GM12874 (cell line): ENCODE data around the gene CAPN9.

ENCODE experiments used
- CTCF ChIP-seq: IDR thresholded peaks from 2 replicates; pipeline ENCODE4 v1.5.1; 2011; ENCODE audit warnings: low read depth, mild to moderate bottlenecking, control low read depth, low read length, moderate library complexity; ENCODE audit not compliant: insufficient read depth

CAPN9 gene

GRCh38 chr1:230713547-230713914, 33.7 kb upstream of the CAPN9 start:
- TF ChIP-seq CTCF: no peak

DNA sequence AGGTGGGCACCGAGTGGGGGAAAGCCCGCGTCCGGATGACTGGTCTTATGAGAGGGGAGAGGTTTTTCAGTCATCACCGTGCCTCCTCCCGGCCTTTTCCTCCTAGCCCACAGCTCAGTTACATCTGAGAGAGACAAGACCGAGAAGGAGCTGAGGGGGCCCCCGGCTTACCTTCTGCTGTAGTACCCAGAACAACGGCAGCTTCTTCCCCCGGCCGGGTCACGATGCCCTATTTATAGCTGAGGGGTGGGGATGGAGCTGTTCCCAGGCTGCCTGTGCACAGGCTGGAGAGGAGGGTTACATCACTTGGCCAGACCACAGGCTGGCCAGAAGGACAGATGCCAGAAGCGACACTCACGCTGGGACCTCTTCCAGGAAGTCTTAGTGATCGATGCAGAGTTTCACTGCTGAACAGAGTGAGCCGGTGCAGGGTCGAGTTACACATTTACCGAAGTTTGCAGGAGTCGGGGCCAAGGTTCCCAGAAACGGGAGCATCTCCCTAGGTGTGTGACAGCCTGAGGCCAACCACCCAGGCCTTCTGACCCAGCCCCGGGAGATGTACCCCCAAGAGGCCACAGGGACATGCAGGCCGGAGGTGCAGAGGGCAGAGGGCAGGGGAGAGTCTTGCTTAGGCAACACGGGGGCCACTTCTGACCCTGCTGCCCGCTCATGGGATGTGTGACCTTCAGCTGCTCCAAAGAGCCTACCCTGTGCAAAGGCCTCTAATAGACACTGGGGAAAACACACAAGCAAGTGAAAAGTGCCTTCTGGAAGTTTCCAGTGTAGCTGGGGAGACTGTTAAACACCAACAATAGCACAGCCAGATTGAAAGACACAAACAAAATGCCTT, 33.0 kb upstream of the CAPN9 start, which contains the start of gene AGT:
AGT (minus strand) TSS at position 208 of the 850 bp plus-strand sequence. CDS start 3,299 bp downstream, outside the sequence.
- TF ChIP-seq CTCF: no peak

GRCh38 chr1:230715510-230715909, 31.7 kb upstream of the CAPN9 start:
- no peak for TF ChIP-seq CTCF

GRCh38 chr1:230717251-230717650, 29.9 kb upstream of the CAPN9 start:
- TF ChIP-seq CTCF: no peak

- no peak for TF ChIP-seq CTCF
These were observed 21.8 kb upstream of the CAPN9 start for GRCh38 chr1:230725256-230726012.

DNA sequence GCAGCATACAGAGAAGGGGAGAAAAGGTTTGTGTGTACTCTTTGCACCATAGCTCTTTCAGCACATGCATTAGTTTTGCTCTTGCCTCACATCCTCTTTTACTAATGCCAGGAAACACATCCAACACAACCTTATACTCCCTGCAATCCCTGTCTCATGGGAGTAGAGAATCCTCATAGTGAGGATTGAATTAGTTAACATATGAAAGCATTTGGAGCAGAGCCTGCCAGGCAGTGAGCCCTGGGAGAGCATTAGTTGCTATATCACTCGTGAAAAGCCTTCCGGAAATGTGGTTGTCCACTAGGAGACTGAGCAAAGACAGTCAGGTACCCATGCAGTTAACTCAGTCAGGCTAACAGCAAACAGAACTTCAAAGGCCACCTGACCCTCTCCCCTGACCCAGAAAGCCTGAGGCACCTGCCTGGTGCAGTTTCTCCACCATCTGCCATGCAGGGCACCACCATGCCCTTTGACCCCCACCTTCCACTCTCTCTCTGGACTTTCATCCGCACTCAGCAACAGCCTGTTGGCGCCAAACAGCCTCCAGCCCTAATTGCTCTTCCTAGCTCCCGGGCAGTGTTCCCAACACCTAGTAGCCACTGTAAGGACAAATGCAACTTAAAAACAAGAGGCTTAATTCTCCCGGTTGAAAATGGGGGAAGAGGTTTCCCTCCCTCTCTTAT, 18.3 kb upstream of the CAPN9 start:
- no peak for TF ChIP-seq CTCF

- no peak for TF ChIP-seq CTCF
These were observed 16.2 kb upstream of the CAPN9 start for GRCh38 chr1:230730977-230731376.
